KMS-11 (cell line): Measurements from ENCODE around the gene CDKN2AIP.

Source experiments
- H2AFZ ChIP-seq: fragments of 200-600 bp; sonication (generic); 2 replicates; pipeline ENCODE4 v1.6.1; 2016; ENCODE audit warnings: antibody characterized with exemption, mixed run types, low read depth
- H3K27ac ChIP-seq: fragments of 200-600 bp; sonication (generic); 2 replicates; pipeline ENCODE4 v1.6.1; 2016; ENCODE audit warnings: mild to moderate bottlenecking, mixed run types
- H3K27me3 ChIP-seq: fragments of 200-600 bp; sonication (generic); 2 replicates; pipeline ENCODE4 v1.6.1; 2017; ENCODE audit warnings: mild to moderate bottlenecking, low read depth, mixed run types, moderate library complexity; ENCODE audit not compliant: insufficient read depth
- H3K36me3 ChIP-seq: fragments of 200-600 bp; sonication (generic); 2 replicates; pipeline ENCODE4 v1.6.1; 2017; ENCODE audit warnings: mild to moderate bottlenecking, mixed run types; ENCODE audit not compliant: insufficient read depth
- H3K4me1 ChIP-seq: fragments of 200-600 bp; sonication (generic); 2 replicates; pipeline ENCODE4 v1.6.1; 2016; ENCODE audit warnings: mild to moderate bottlenecking, low read depth, mixed run types; ENCODE audit not compliant: poor library complexity, severe bottlenecking
- H3K4me2 ChIP-seq: fragments of 200-600 bp; sonication (generic); 2 replicates; pipeline ENCODE4 v1.7.0; 2016; ENCODE audit warnings: mild to moderate bottlenecking, mixed run types
- H3K4me3 ChIP-seq: fragments of 200-600 bp; sonication (generic); IDR thresholded peaks from 2 replicates; pipeline ENCODE4 v1.6.1; 2017; ENCODE audit warnings: low read depth, low read length, mixed read lengths; ENCODE audit not compliant: insufficient read depth
- H3K79me2 ChIP-seq: fragments of 200-600 bp; sonication (generic); 2 replicates; pipeline ENCODE4 v1.6.1; 2016; ENCODE audit warnings: low read depth, mixed run types; ENCODE audit not compliant: insufficient read depth
- H3K9ac ChIP-seq: fragments of 200-600 bp; sonication (generic); 2 replicates; pipeline ENCODE4 v1.6.1; 2016; ENCODE audit warnings: mild to moderate bottlenecking, mixed run types
- H4K20me1 ChIP-seq: fragments of 200-600 bp; sonication (generic); 2 replicates; pipeline ENCODE4 v1.6.1; 2016; ENCODE audit warnings: mild to moderate bottlenecking, mixed run types; ENCODE audit not compliant: insufficient read depth
- TF ChIP-seq, protein P1 (sequence below): fragments of 200-600 bp; sonication (generic); conservative IDR thresholded peaks from 2 replicates; pipeline ENCODE4 v1.6.1; 2017; ENCODE audit warnings: low read depth, mild to moderate bottlenecking, antibody characterized with exemption, low read length, moderate library complexity, mixed read lengths

Gene CDKN2AIP

GRCh38 chr4:183495184-183495583 is 50.7 kb downstream of the CDKN2AIP start:
- Histone ChIP-seq H3K27me3 (no peaks in the 10 kb centered on the region), H3K36me3 (no peaks in the 10 kb centered on the region), H3K79me2 (no peaks in the 10 kb centered on the region), H3K9ac (no peak overlapping the region), H3K4me3 (no peak overlapping the region), H2AFZ (no peak overlapping the region), H3K27ac (no peak overlapping the region), H4K20me1 (no peaks in the 10 kb centered on the region), H3K4me1 (no peaks in the 10 kb centered on the region), H3K4me2 (no peak overlapping the region)
- TF ChIP-seq, protein P1, sequence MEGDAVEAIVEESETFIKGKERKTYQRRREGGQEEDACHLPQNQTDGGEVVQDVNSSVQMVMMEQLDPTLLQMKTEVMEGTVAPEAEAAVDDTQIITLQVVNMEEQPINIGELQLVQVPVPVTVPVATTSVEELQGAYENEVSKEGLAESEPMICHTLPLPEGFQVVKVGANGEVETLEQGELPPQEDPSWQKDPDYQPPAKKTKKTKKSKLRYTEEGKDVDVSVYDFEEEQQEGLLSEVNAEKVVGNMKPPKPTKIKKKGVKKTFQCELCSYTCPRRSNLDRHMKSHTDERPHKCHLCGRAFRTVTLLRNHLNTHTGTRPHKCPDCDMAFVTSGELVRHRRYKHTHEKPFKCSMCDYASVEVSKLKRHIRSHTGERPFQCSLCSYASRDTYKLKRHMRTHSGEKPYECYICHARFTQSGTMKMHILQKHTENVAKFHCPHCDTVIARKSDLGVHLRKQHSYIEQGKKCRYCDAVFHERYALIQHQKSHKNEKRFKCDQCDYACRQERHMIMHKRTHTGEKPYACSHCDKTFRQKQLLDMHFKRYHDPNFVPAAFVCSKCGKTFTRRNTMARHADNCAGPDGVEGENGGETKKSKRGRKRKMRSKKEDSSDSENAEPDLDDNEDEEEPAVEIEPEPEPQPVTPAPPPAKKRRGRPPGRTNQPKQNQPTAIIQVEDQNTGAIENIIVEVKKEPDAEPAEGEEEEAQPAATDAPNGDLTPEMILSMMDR = no peak
